HL-60 (cell line): ENCODE results near the gene TMEM63B.

Experiments
- GABPA ChIP-seq: IDR thresholded peaks from 2 replicates; pipeline ENCODE4 v1.6.1; 2012; ENCODE audit warnings: low read depth
- POLR2AphosphoS5 ChIP-seq: IDR thresholded peaks from 2 replicates; pipeline ENCODE4 v1.6.1; 2012; ENCODE audit warnings: low read depth
- SPI1 ChIP-seq: IDR thresholded peaks from 2 replicates; pipeline ENCODE4 v1.6.1; 2012; ENCODE audit warnings: low read depth, mild to moderate bottlenecking, borderline replicate concordance
- TF ChIP-seq, protein P1 (sequence below): IDR thresholded peaks from one replicate; pipeline ENCODE4 v1.5.1; 2011; ENCODE audit warnings: low read length, control low read depth, inconsistent platforms; ENCODE audit not compliant: insufficient read depth
- TF ChIP-seq, protein P2 (sequence below): IDR thresholded peaks from 2 replicates; pipeline ENCODE4 v1.6.1; 2012; ENCODE audit warnings: low read depth; ENCODE audit not compliant: insufficient replicate concordance

DNA sequence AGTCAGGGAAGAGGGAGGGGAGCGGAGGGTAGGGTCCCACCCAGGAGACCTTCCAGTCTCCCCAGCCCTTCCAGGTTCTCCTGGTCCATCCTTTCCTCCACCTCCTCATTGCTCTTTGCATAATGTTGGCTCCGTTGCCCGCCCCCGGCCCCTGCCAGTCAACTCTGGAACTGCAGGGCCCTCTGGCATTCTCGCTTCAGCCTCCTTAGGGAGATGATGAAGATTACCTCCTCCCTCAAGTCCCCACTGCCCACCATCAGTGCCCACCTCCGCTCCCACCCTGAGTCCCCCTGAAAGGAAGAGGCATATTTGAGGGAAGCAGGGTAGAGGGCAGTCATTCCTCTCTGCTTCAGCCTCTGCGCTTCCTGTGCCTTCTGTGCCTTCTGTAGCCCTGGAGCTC lies 8.5 kb downstream of the TMEM63B start:
- TF ChIP-seq, protein P1, sequence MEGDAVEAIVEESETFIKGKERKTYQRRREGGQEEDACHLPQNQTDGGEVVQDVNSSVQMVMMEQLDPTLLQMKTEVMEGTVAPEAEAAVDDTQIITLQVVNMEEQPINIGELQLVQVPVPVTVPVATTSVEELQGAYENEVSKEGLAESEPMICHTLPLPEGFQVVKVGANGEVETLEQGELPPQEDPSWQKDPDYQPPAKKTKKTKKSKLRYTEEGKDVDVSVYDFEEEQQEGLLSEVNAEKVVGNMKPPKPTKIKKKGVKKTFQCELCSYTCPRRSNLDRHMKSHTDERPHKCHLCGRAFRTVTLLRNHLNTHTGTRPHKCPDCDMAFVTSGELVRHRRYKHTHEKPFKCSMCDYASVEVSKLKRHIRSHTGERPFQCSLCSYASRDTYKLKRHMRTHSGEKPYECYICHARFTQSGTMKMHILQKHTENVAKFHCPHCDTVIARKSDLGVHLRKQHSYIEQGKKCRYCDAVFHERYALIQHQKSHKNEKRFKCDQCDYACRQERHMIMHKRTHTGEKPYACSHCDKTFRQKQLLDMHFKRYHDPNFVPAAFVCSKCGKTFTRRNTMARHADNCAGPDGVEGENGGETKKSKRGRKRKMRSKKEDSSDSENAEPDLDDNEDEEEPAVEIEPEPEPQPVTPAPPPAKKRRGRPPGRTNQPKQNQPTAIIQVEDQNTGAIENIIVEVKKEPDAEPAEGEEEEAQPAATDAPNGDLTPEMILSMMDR = no peak
- no peak for TF ChIP-seq POLR2AphosphoS5
- TF ChIP-seq, protein P2, sequence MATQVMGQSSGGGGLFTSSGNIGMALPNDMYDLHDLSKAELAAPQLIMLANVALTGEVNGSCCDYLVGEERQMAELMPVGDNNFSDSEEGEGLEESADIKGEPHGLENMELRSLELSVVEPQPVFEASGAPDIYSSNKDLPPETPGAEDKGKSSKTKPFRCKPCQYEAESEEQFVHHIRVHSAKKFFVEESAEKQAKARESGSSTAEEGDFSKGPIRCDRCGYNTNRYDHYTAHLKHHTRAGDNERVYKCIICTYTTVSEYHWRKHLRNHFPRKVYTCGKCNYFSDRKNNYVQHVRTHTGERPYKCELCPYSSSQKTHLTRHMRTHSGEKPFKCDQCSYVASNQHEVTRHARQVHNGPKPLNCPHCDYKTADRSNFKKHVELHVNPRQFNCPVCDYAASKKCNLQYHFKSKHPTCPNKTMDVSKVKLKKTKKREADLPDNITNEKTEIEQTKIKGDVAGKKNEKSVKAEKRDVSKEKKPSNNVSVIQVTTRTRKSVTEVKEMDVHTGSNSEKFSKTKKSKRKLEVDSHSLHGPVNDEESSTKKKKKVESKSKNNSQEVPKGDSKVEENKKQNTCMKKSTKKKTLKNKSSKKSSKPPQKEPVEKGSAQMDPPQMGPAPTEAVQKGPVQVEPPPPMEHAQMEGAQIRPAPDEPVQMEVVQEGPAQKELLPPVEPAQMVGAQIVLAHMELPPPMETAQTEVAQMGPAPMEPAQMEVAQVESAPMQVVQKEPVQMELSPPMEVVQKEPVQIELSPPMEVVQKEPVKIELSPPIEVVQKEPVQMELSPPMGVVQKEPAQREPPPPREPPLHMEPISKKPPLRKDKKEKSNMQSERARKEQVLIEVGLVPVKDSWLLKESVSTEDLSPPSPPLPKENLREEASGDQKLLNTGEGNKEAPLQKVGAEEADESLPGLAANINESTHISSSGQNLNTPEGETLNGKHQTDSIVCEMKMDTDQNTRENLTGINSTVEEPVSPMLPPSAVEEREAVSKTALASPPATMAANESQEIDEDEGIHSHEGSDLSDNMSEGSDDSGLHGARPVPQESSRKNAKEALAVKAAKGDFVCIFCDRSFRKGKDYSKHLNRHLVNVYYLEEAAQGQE = no peak
- no peak for TF ChIP-seq GABPA
- no peak for TF ChIP-seq SPI1
